HepG2 (cell line): Measurements from ENCODE around the gene GRIN2C. TPM values are rescaled to one million over a fixed set of nuclear protein-coding genes. Genes with fewer than 3 reads are reported as not detected.

Experiments used
- ARID4A ChIP-seq: sonication (generic); formaldehyde crosslinking; IDR thresholded peaks from 2 replicates; pipeline ENCODE4 v1.5.0; 2020; ENCODE audit warnings: mild to moderate bottlenecking, missing genetic modification reagents, borderline replicate concordance
- GATAD1 ChIP-seq: IDR thresholded peaks from 2 replicates; pipeline ENCODE4 v1.6.1; 2016; ENCODE audit warnings: missing genetic modification reagents, missing compliant biosample characterization
- IRF1 ChIP-seq: sonication (generic); formaldehyde crosslinking; IDR thresholded peaks from 2 replicates; pipeline ENCODE4 v1.4.0; 2020; ENCODE audit warnings: low read depth, mild to moderate bottlenecking, missing genetic modification reagents
- NCOA5 ChIP-seq: sonication (generic); formaldehyde crosslinking; IDR thresholded peaks from 2 replicates; pipeline ENCODE4 v1.4.0; 2020; ENCODE audit warnings: missing genetic modification reagents
- TOPORS ChIP-seq: sonication (generic); formaldehyde crosslinking; IDR thresholded peaks from 2 replicates; pipeline ENCODE4 v1.8.0; 2023; ENCODE audit warnings: mild to moderate bottlenecking, missing genetic modification reagents
- ZMYM4 ChIP-seq: sonication (generic); formaldehyde crosslinking; IDR thresholded peaks from 2 replicates; pipeline ENCODE4 v1.8.1; 2023; ENCODE audit warnings: mild to moderate bottlenecking, missing genetic modification reagents
- ZNF138 ChIP-seq: sonication (generic); formaldehyde crosslinking; IDR thresholded peaks from 2 replicates; pipeline ENCODE4 v1.5.0; 2020; ENCODE audit warnings: mild to moderate bottlenecking, low read depth, missing genetic modification reagents
- ZNF263 ChIP-seq: sonication (generic); formaldehyde crosslinking; IDR thresholded peaks from 2 replicates; pipeline ENCODE4 v1.4.0; 2020; ENCODE audit warnings: missing genetic modification reagents
- ZNF274 ChIP-seq: sonication (generic); formaldehyde crosslinking; IDR thresholded peaks from 2 replicates; pipeline ENCODE4 v1.5.1; 2020; ENCODE audit warnings: mild to moderate bottlenecking, missing genetic modification reagents
- ZNF788 ChIP-seq: sonication (generic); formaldehyde crosslinking; IDR thresholded peaks from 2 replicates; pipeline ENCODE4 v1.5.0; 2020; ENCODE audit warnings: mild to moderate bottlenecking, missing genetic modification reagents, borderline replicate concordance
- polyA plus RNA-seq, 8 experiments: library from polyadenylated mRNA; depleted of rRNA in 3 of 8; stranded (reverse) in 7 of 8; unstranded in 1 of 8; fragments of >200 nt; fragmentation: Illumina TruSeq in 4 of 8; extraction: Trizol in 4 of 8; gene quantifications; 2 replicates each; pipeline versions ENCODE4 v1.2.1 to v1.2.3, GENCODE V29; 2011 to 2016; ENCODE audit warnings: low read depth in 4 of 8, missing spikeins in 1 of 8, mixed read lengths in 1 of 8; ENCODE audit not compliant: insufficient read depth in 1 of 8
- total RNA-seq, 5 experiments: library from RNA; depleted of rRNA; stranded (reverse); fragments of >200 nt; fragmentation: Illumina TruSeq; extraction: Trizol; gene quantifications; 2 replicates each; pipeline ENCODE4 v1.2.3, GENCODE V29; 2016; ENCODE audit warnings: low read depth in 1 of 5

The GRIN2C gene
- total and polyA plus RNA-seq, 2 of the 13 experiments (the other 11 are each of a cell fraction or from before 2014, with no cell fraction given), result 0.03 to 0.11 TPM

- TF ChIP-seq NCOA5 (no peak), ARID4A (peak; percentile 17; the same call in 1 of the 2 replicates), IRF1 (CRISPR knock-in tag) (0 out of 2 replicates have a peak, but pooled peaks have one; percentile 9), TOPORS (CRISPR knock-in tag) (peak; percentile 75; the same call in 1 of the 2 replicates), ZNF788 (CRISPR knock-in tag) (peak; percentile 38; the same call in 1 of the 2 replicates), GATAD1 (CRISPR knock-in tag) (0 out of 2 replicates have a peak, but pooled peaks have one; percentile 15), ZNF263 (CRISPR knock-in tag) (peak; percentile 72; the same call in 1 of the 2 replicates), ZMYM4 (CRISPR knock-in tag) (no peak), ZNF138 (CRISPR knock-in tag) (peak; percentile 51; the same call in 1 of the 2 replicates), ZNF274 (CRISPR knock-in tag) (peak; percentile 21; the same call in 1 of the 2 replicates)
These were observed 16.9 kb downstream of the GRIN2C start (continued) for GRCh38 chr17:74842599-74843351.
